GM11168 (cell line): ENCODE measurements around the gene BBX.
"Not testable (repeated sequence)": the region's sequence is repeated elsewhere in the genome, so short reads cannot be mapped to it uniquely, and the experiment has no call there.

Source experiments
- in situ Hi-C: fragments of 300-500 bp; cut with MboI; formaldehyde crosslinking; loops from one replicate; pipeline ENCODE4 v1.12.0; 2022; ENCODE audit warnings: low sequenced_read_pairs; ENCODE audit not compliant: unreplicated experiment

Gene BBX

DNA sequence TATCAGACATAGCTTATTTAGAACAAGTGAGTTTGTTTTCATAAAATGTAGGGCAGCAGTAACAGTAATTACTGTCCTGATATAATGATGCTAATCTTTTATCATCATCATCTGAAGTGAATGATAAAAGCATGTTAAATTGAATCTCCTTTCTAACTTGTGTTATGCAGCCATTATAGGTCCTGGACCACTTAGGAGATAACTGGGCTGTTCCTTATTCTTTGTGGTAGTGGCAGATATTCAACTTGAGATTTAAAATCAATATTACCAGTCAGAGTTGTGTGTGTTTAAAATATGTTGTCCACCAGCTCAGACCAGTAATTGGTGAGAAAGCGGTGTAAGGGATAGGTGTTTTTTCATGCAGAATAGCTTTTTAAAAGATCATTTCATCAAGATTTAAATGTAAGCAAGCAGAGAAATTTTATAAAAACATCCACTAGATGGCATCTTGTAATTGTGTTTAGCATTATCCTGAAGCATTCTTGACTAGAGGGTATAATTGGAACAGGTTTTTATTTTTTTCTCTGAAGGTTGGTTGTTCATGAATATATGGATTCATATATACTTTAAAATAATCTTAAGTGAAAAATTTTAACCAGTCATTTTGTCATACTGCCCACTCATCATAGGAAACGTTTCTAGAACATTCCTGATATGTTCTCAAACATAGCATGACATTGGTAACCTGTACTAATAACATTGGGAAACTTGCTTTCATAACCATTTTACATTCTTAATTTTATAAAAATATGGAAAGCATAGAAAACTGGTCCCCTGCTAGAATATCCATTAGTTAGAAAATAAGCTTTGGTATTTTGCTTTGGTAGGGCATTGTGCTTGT, 153.9 kb downstream of the BBX start:
- in situ Hi-C loops, result no loop called here

DNA sequence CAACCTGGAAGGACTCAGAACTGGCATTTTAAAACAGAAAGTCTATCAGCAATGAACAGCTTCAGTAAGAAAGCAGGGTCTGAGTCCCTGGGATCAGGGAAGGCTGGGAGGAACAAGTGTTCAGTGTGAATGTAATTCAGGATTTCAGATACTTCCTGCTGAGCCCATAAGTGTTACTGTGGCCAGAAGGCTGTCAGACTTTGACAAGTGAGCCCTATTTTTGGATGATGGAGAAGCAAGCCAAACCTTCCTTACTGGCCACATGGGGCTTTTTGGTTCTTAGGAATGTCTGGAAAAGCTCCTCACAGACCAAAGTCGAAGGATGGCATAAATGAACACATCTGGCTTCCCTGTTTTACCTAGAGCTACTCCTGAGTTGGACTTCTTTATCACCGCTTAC, 157.2 kb downstream of the BBX start:
- in situ Hi-C loops, result no loop called here

GRCh38 chr3:107680698-107681097, 157.9 kb downstream of the BBX start:
- in situ Hi-C loops, result no loop called here

GRCh38 chr3:107681396-107681795, 158.6 kb downstream of the BBX start:
- in situ Hi-C loops, result no loop called here

- in situ Hi-C loops, result no loop called here
Observed at GRCh38 chr3:107682580-107682979, 159.8 kb downstream of the BBX start.

- in situ Hi-C loops, result no loop called here
Observed at GRCh38 chr3:107683447-107683846, 160.7 kb downstream of the BBX start.

DNA sequence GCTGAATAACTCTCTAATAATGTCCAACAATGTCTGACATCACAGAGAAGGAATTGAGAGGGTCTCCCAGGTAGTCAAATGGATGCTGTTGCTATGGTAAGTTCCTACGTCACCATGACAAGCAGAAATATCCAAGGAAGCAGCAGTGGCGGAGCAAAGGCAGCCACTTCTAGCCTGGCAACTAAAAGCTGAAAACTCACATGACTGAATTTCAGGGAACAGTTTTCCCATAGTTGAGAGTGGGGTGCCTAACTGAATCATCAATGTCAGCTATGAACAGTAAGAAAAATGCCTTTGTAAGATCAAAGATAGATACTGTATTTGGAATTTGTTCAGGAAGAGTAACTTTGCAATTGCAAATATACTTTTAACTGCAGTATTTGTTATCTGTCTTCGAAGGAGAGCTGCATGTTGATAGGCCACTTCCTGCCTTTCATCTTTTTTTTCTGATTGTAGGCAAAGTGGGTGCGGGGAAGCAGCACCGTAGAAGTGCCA, 161.7 kb downstream of the BBX start:
- in situ Hi-C loops, result no loop called here

- in situ Hi-C loops, result no loop called here
Observed at GRCh38 chr3:107685383-107685782, 162.6 kb downstream of the BBX start.

DNA sequence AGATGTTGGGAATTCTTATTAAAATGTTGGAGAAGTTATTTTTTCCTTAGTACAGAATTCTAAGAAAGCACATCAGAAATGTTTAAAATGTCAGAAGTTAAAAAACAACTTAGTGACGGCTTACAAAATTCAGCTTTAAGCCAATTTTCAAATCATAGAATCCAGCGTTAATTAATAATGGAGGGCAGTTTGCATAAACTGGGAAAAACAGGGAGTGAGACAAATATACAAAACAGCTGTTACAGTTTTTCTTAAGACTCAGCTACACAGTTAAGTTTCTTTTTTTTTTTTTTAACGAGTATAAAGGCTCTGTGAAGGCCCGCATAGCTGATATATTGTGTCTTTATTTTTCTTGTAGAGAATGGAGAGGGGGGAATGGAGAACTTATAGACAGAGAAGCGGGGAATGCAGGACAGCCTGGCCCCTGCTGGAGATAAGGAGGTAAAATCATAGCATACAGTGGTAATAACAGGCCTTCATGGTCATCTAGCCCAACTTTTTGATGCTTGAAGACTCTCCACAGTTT, 164.4 kb downstream of the BBX start:
- in situ Hi-C loops, result no loop called here

- in situ Hi-C loops, result no loop called here
Observed at GRCh38 chr3:107689355-107689754, 166.6 kb downstream of the BBX start.

DNA sequence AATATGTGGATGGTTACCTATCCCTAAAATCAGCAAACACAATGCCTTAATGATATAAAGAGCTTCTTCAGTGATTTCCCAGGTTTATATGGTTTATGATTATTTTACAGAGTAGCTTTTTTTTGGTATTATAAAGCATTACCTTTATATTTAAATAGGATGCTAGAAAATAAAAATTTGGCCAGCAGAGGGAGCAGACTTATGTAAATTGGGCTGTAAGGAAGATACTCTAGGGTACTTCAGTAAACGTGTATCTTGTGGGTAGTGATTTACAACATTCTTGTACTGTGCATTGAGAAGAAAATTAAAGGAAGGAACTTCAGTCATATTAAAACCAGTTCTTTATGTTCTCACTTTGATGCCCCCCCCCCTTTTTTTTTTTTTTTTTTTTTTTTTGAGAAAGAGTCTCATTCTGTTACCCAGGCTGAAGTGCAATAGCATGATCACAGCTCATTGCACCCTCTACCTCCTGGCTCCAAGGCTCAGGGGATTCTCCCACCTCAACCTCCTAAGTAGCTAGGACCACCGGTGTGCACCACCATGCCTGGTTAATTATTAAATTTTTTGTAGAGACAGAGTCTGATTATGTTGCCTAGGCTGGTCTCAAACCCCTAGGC, 167.9 kb downstream of the BBX start:
- in situ Hi-C loops, result no loop called here

GRCh38 chr3:107691984-107692383, 169.2 kb downstream of the BBX start:
- in situ Hi-C loops, result not testable (repeated sequence)

GRCh38 chr3:107697348-107697747, 174.6 kb downstream of the BBX start:
- in situ Hi-C loops, result not testable (repeated sequence)

GRCh38 chr3:107697855-107698254, 175.1 kb downstream of the BBX start:
- in situ Hi-C loops, result not testable (repeated sequence)

DNA sequence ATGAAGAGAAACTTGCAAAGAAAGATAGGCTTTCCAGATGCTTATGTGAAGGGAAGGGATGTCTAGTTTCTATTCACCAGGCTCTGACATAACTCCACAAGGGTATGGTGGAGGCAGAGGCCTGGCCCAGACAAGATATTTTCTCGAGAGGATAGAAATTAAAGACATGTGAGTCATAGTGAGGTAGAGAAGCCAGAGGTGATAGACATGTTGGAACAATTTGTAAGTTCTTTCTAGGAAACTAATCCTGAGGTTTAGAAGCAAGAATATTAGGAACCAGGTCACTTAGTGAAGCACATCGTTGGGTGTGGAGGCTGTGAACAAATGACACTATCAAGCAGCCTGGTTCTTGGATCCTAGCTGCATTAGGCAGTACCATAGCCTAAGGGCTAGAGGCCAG, 176.9 kb downstream of the BBX start:
- in situ Hi-C loops, result no loop called here

- in situ Hi-C loops, result no loop called here
Observed at GRCh38 chr3:107701299-107701698, 178.5 kb downstream of the BBX start.

DNA sequence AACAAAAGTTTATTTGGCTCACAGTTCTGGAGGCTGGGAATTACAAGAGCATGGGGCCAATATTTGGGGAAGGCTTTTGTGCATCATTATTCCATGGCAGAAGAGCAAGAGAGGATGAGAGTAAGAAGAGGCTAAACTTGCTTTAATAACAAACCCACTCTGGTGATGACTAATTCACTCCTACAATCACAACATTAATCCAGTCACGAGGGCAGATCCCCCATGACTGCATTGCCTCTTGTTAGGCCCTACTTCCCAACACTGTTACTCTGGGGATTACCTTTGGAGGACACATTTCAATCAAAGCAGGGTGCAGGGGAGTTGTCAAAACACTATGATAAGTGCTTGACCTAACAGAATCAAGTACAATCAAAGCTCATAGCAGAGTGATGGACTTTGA, 181.7 kb downstream of the BBX start:
- in situ Hi-C loops, result no loop called here

DNA sequence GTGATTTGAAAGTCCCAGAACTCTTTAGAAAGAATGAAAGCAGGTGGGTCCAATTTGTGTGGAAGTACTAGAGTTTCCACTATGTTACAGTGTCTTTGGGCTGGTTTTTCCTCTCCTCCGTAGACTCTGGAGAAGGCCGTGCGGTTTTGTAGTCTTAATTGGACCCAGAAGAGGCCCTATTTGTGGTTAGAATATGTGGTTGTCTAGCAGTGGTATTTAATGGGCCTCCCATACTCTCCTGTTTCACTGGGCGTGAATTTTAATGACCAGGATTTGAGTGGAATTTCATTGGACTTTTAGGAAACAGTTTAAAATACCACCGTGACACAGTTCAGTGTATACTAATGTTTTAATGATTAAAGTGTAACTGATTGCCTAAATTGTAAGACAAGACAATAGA, 182.3 kb downstream of the BBX start:
- in situ Hi-C loops, result no loop called here

- in situ Hi-C loops, result no loop called here
Observed at GRCh38 chr3:107710851-107711250, 188.1 kb downstream of the BBX start.

GRCh38 chr3:107716734-107717133, 194.0 kb downstream of the BBX start:
- in situ Hi-C loops, result no loop called here

GRCh38 chr3:107718547-107718946, 195.8 kb downstream of the BBX start:
- in situ Hi-C loops, result no loop called here
